NCI-H128 (cell line): Measurements from ENCODE around the gene CA10.

ENCODE experiments used
- DNase-seq: peaks from one replicate; lab custom pipeline; 2025; ENCODE audit not compliant: unreplicated experiment; lab: John Stamatoyannopoulos, UW

Gene CA10

DNA sequence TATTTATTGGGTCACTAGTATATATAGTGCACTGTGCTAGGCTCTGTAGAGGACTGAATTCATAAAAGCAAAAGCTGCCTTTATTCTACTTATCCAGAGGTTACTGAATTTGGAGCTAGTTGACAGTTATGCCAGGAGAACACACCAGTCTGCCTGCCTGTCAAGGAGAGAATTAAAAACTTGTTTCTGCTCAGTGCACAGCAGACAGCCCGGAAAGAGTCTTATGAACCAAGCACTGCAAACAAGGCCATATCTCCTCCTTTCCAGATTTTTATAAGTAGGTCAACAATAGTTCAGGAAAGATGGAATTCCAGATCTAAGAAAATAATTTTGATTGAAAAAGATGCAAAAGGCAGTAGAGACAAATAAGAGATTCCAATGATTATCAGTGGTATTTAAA lies 267.8 kb downstream of the CA10 start:
- no peak for DNase-seq

DNA sequence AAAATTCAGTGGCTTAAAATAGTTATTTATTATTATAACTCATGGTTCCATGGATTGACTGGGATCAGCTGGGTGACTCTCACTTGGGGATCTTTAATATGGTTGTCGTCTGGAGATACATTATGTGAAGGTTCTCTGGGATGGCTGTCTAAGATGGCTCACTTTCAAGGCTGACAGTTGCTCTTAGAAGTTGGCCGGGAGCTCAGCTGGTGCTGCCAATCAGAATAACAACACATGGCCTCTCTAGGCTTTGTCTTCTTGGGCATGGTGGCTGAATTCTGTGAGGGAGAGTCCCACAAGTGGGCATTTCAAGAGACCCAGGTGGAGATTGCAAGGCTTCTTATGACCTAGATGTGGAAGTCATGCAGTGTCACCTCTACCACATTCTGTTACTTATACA lies 269.7 kb downstream of the CA10 start:
- DNase-seq = no peak

DNA sequence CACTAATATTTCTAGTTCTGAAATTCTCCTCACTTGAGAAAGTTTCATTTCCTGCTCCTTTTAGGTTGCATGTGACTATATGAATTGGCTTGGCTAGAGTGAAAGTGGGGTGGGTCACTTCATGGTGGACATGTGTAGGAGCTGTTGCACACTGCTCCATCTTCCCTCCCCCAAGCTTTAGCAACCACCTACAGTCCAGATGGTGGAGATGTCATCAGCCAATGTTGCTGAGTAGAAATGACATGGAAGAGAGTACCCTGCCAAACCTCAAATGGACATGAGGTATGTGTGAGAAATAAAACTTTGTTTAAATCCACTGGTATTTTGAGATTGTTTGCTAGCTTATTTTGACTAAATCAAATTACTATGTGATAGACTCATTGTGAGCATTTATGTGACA lies 281.5 kb downstream of the CA10 start:
- no peak for DNase-seq

DNA sequence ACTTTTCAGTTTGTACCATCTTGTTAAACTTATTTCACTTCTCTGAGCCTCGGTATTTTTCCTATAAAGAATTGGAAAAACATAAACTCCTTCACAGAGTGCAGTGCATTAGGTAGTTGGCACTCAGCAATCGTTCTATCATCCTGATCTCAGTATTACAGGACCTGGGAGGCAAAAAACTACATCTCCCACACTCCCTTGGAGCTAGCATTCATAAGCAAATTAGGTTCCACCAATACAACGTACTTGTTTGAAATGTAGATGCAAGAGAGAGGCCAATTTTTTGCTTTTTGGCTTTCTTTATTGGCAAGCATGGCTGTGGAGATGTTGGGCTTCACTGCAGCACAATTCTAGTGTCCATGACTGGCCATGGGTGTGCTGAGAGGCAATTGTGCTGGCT lies 285.2 kb downstream of the CA10 start:
- no peak for DNase-seq

DNA sequence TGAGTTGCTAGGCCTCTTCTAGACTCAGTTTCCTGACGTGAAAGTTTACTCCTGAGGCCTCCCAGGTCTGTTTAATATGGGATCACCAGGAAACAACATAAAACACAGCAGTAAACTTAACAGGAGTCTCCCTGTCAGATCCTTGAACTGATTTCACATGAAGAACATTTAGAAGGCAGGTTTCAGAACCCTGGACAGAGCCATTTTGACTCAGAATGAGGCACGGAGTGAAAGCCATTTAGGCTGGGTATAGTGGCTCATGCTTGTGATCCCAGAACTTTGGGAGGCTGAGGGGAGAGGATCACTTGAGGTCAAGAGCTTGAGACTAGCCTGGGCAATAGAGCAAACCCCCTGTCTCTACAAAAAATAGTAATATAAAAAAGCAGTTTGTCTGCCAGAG lies 289.1 kb downstream of the CA10 start:
- no peak for DNase-seq

DNA sequence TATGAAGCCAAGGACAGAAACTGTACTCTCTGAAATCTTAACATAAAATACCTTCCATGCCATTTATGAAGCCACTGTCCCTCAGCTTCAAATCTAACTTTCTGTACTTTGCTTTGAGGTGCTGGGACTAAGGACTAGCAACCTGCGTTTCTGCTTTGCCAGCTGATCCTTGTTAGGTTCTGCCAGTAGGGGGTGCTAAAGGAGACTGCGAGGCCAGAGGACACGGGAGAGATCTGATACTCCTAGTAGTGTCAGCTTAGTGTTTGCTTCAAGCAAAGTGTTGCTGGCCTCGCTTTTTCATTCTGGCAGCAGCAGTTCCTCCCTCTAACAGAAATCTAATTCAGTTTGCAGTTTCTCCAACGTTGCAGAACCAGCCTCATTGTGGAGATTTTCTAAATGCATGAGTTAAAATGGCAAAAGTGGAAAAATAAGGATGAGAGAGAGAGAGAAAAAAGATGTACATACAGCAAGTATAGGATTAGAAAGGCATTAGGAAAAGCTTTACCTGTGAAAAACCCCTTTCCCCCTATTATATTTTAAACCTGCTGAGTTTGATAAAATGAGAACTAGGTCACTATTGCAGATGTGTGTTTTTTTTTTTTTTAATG lies 297.5 kb downstream of the CA10 start:
- DNase-seq = no peak

DNA sequence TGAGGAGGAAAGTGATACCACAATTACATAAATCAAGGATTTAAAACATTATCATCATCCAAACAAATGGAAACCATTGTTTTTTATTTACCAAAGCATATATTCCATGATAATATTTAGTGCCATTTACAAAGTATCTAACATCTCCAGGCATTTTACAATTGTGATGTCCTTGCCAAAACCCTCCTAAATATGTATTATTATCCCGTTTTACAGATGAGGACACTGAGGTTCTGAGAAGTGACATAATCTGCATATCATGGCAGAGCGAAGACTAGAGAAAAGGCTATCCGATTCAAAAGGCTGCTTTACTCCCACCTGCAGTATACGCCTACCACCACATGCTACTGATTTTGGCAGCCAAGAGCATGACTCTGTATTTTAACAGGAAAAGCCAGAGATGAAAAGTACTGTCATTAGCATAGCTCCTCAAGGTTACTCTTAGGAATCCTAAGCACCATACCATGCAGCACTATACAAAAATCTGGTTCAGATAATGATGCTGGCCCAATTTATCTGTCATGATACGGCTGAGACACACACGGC lies 301.4 kb downstream of the CA10 start:
- no peak for DNase-seq

DNA sequence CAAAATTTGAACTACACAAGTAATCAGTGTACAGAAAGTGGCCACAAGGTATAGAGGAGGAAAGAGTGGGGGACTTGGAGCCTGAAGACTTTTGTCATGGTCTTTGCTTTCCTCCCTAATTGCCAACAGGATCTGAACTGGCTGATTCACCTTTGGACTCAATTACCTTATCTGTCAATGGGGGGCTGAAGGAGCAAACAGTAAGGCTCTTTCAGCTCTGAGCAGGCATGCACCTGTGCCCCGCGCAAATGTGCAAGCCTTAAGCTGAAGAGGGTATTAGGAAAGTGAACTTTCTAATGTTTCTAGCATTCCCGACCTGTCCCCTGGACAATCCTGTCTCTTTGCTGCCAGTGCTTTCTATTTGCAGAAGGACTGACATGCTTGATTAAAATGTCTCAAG lies 302.7 kb downstream of the CA10 start:
- no peak for DNase-seq

DNA sequence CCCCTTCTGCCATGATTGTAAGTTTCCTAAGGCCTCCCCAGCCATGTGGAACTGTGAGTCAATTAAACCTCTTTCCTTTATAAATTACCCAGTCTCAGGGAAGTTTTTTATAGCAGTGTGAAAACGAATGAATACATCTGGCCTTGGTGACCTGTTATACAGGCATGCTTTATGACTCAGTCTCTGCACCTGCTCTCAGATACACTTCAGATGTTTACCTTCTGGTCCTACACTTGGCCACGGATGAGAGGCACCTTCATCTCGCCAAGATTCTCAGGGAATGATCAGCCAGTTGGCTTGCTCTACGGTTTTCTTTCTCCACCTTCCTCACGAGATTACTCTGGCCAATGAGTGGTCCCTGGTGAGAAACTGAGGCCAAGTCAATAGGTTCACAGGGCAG lies 304.7 kb downstream of the CA10 start:
- no peak for DNase-seq

DNA sequence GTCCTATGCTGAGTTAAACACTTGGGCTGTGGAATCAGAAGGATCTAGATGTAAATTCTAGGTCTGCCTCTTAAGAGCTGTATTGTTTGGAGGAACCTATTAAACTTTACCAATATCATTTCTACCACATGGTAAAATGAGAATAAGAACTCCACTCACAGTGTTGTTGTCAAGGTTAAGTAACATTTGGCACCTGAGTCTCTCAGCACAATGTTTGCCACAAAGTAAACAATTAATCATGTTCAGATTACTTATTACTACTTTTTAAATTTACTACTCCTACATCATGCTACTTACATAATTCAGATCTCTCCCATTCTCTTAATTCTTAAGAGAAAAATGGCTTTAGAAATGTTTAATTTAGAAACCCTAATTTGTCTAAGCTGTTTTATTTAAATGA lies 305.9 kb downstream of the CA10 start:
- DNase-seq = no peak

DNA sequence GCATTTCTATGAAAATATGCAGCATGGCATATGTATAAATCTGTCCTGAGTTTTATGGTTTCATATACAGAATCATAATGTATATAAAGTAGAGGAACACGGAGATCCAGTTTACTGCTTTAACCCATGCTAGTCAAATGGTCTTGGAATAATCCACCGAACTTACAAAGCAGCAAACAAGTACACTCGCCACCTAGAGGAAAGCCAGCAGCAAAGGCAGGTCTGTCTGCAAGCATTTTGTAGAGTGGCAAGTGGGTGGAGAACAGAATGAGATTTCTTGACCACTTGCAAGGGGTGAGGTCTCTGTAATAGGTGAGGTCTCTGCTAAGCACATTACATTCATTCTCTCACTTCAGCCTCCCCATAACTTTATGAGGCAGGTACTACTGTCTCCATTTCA lies 308.3 kb downstream of the CA10 start:
- no peak for DNase-seq

DNA sequence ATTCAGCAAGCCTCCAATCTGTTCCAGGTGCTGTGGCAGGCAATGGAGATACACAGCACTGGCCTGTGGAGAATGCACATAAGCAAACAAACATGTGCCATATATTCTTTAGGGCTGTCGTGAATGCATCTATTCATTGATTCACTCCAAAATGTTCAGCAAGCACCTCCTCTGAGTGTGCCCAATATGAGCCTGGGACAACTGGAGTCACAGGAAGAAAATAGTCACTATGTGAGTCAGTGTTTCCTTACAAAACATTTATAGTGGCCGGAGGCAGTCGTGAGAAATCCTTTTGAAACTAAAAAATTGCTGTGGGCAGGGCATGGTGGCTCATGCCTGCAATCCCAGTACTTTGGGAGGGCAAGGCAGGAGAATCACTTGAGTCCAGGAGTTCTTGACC lies 310.1 kb downstream of the CA10 start:
- no peak for DNase-seq

DNA sequence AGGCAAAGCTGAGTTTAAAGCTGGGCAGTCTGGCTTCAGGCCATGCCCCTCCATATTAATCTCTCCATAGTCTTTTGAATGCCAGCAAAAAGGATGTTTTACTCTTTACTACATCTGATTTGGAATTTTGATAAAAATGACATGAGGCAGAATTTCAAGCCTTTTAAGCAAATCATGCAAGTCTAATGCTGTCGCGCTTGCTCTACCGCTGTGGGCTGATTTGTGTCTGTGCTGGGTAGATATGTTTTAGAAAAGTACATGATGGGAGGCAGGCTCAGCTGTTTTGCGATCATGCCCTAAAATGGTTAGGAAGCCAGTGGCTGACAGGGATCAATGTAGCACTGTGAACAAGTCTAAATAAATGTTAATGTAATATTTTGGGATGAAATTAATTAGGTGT lies 311.9 kb downstream of the CA10 start:
- no peak for DNase-seq

DNA sequence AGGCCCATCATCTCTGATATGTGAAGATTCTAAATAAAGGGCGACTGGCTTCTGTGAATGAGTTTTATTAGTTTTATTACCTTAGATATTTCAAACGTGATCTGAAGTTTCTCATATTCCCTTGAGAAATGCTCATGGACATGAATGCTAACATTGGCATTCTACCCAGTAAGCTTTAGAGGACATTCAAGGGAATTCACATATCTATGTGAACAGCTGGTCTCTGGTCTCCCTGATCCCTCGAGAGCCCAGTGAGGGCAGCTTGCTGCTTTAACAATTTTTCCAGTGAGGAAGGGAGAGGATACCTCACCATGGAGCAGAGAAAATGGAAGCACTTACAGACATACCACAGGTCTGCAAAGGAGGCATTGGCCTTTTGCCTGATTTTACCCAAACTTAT lies 312.7 kb downstream of the CA10 start:
- DNase-seq = no peak

DNA sequence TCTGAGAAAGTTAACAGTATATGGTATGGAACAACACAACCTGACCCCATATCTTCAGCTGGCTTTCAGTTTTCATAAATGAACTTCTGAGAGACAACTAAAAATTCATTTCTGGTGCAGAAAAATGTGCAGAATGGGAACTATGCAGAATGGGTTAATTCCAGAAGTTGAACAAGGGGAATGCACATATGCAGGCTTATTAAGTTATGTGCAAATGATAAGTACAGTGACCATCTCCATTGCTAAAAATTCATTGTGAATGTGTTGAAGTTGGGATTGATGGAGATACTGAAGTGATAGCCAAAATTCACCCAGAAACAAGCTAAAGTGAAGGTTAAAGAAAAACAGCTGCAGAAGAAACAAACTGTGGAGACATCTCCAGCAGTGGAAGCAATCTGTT lies 315.8 kb downstream of the CA10 start:
- DNase-seq = no peak

DNA sequence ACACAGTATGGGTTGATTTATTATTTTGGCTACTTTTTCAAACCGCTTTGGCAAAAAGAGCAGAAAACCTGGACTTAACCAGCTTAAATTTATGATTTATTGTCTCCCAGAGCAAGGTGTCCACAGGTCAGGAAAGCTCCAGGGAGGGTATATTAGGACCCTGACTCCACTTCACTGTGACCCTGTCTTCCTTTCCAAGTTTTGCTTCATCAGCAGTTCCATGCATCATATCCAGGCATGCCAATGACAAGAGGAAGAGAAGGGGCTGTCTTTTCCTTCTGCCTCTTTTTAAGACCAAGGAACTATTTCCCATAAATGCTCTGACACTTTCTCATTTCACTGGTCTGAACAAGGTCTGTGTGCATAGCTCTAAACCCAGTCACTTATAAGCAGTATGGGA lies 316.8 kb downstream of the CA10 start:
- DNase-seq = no peak

DNA sequence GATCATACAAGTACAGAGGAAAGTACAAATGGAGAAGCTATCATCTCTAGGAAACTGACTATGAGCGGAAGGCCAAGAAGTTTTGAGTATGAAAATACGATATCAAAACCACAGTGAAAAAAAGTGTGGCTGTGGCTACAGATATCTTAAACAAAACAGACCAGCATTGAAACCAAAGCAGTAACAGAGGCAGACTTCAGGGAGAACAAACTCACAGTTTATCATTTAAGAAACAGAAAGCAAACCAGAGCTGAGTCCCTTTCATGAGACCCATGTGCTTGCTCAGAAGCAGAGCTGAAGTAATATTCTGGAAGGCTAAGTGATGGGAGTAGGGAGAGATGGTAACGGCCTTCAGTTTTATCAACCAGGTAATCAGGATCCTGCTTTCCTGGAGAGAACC lies 317.8 kb downstream of the CA10 start:
- no peak for DNase-seq

DNA sequence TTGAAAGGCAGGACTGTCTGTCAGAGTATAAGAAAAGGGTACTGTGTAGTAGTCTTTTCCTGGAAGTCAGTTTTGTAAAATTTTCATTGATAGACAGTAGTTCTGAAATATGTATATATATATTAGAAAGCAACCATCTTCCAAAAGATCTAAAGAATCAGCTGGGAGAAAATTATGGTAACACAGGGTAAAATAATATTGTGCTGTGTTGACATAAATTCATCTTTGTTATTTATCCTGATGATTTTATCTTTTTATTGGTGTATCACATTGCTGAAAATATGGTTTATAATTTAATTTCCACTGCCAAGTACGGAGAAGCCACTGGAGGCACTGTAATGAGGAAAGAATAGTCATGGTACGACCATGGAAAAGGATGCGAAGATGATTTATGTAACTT lies 324.9 kb downstream of the CA10 start:
- no peak for DNase-seq

DNA sequence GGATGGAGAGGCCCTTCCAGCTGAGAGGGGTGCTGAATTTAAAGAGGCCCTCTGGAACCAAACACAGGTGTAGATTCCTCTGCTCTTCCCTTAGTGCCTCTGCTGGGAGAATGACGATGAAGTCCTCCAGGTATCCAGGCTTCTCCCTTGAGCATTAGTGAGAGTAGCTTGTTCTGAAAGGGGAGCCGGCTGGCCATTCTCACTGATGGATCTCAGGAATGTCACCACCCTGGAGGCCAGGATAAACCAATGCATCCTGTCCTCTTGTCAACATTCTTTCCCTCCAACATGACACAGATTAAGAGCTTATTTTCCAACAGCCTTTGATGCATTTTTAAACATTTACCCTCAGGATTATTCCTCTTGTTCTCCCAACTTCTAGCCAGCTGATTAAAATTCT lies 325.5 kb downstream of the CA10 start:
- DNase-seq = no peak

DNA sequence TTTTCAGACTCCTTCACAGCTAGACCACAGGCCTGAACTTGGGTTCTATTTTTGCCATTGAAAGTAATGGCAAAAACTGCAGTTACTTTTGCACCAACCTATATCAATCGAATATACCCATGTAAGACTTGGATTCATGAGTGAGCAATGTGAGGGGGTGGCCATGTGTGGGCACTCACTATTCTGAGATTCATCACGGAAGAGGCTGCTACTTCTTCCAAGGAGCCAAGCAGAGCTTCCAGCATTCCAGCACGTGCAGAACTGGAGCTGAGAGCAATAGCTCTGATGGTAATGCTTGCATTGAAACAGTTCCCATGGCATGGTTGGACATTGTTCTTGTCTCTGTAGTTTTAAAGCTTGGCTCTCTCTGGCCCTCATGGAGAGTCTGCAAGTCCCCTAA lies 327.6 kb downstream of the CA10 start:
- no peak for DNase-seq

DNA sequence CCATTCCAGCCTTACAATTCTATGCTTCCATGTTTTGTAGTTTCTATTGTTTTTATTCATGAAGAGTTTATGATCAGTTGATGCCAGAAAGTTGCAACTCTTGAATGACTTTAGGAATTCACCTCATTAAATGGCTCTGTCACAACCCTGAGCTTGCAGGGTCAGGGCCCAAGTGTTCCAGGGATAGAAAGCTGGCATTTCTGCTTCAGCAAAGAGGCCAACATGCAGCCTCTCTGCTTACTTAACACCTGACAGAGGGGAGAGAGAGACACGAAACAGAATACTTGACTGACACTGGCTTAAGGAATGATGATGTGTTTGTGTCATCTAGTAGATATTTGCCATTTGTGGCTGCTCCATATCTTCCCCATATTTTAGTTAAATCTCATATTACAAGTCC lies 328.1 kb downstream of the CA10 start:
- no peak for DNase-seq

DNA sequence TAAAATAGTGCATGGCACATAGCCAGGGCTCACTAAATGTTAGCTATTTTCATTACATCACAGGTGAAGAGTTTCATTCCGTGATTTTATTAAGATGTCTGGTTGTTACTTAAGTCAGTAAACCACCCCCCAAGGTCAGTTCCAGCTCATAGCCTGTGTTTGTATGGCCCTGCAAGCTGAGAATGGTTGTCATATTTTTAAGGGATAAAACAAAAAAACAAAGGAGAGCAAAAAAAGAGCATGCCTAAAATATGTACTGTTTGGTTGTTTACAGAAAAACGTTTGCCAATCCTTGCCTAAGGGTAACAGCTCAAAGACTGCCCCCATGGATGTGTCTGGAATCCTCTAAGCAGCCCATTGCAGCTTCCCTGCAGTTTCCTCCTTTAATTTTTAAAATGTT lies 329.6 kb downstream of the CA10 start:
- no peak for DNase-seq

DNA sequence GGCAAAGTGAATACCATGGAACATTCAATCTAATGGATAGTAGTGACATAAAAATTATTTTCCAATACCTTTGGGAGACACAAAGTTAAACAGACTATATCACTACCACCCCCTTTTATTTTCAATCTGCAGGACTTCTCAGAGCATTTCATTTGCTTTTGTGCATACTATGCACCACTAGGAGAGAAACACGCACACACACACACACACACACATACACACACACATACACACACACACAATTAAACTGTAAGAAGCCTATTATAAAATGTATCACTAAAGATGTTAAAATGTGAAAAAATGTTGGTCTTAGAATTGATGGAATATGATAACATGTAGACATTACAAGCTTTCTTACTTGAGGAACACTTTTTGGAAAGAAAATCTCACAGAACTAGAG lies 331.4 kb downstream of the CA10 start:
- no peak for DNase-seq

DNA sequence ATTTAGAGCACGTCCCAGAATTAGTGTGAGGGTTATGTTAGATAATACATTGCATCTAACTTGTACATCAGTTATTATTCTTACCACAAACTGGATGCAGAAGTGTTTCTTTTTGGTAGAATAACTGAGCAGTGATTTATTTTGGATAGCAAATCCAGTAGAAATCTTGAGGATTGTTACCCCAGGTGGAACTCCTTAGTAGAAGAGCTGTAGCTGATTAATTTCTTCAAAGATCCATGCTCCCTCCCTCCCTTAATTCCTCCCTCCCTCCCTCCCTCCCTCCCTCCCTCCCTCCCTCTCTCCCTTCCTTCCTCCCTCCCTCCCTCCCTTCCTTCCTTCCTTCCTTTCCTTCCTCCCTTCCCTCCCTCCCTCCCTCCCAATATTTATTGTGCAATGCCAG lies 337.7 kb downstream of the CA10 start:
- DNase-seq = no peak
